ENCODE measurements around the gene CLRN3.

The CLRN3 gene

GRCh38 chr10:127920306-127921074 lies 27.7 kb upstream of the CLRN3 start:
- no peak for DNase-seq
- in situ Hi-C loops (cut with MboI; ENCODE audit: low pct_unique_long_range_greater_than_20kb, low sequenced_read_pairs), result loop anchor here (25.0 kb wide), 1 partner anchor 92 kb away; no protein-coding TSS in a partner anchor

- in situ Hi-C loops (cut with MboI; ENCODE audit: low pct_unique_long_range_greater_than_20kb, low sequenced_read_pairs), result loop anchor here (25.0 kb wide), 1 partner anchor 93 kb away; no protein-coding TSS in a partner anchor
- DNase-seq, result peak; percentile 3
Observed at GRCh38 chr10:127919418-127920271, 26.9 kb upstream of the CLRN3 start.

DNA sequence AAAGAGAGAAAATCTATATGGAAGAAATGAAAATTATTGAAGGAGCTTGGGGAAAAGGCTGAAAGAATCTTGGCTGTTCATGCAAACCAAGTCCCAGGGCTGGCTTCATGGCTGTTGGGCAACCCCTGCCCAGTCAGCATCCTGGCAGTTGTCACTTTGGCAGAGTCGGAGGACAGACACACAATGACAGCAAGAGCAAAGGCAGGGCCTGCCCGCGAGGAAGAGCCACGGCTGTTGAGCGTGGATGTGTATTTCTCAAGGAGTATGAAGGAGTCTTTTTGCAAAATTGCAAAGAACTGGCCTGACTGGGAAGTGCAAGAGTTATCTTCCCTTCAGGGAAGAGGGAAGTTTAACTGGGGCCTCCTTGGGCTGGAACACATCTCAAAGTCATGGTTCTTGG lies 25.8 kb upstream of the CLRN3 start:
- DNase-seq, result no peak

DNA sequence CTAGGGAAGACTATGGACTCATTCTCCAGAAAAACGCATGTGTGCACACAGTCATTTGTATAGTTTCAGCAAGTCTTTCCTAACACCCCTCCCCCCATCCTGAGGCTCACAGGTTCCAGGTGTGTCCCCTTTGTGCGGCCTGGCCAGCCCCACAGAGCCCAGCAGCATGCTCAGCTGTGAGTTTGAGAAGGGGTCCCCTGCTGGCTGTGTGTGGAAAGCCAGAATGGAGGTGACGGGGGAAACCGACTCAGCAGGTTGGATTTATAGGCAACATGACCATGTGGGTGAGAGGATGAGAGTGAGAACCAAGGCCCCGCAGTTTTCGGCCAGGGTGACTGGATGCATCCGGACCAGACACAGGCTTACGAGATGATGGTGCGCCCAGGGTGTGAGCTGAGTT lies 24.1 kb upstream of the CLRN3 start:
- DNase-seq, result no peak
- in situ Hi-C loops (cut with MboI; ENCODE audit: low pct_unique_long_range_greater_than_20kb, low sequenced_read_pairs), result loop anchor here (25.0 kb wide), 1 partner anchor 95 kb away; no protein-coding TSS in a partner anchor

More for the DNA sequence above, 25.8 kb upstream of the CLRN3 start:
- in situ Hi-C loops (cut with MboI; ENCODE audit: low pct_unique_long_range_greater_than_20kb, low sequenced_read_pairs), result loop anchor here (25.0 kb wide), 1 partner anchor 94 kb away; no protein-coding TSS in a partner anchor

GRCh38 chr10:127915324-127915723 lies 22.6 kb upstream of the CLRN3 start:
- in situ Hi-C loops (cut with MboI; ENCODE audit: low pct_unique_long_range_greater_than_20kb, low sequenced_read_pairs), result loop anchor here (25.0 kb wide), 1 partner anchor 97 kb away; no protein-coding TSS in a partner anchor
- no peak for DNase-seq

GRCh38 chr10:127913368-127913759 lies 20.6 kb upstream of the CLRN3 start:
- in situ Hi-C loops (cut with MboI; ENCODE audit: low pct_unique_long_range_greater_than_20kb, low sequenced_read_pairs), result loop anchor here (25.0 kb wide), 1 partner anchor 99 kb away; no protein-coding TSS in a partner anchor
- no peak for DNase-seq

- no peak for DNase-seq
- in situ Hi-C loops (cut with MboI; ENCODE audit: low pct_unique_long_range_greater_than_20kb, low sequenced_read_pairs), result loop anchor here (25.0 kb wide), 1 partner anchor 100 kb away; no protein-coding TSS in a partner anchor
Observed at GRCh38 chr10:127912607-127913367, 20.0 kb upstream of the CLRN3 start.

DNA sequence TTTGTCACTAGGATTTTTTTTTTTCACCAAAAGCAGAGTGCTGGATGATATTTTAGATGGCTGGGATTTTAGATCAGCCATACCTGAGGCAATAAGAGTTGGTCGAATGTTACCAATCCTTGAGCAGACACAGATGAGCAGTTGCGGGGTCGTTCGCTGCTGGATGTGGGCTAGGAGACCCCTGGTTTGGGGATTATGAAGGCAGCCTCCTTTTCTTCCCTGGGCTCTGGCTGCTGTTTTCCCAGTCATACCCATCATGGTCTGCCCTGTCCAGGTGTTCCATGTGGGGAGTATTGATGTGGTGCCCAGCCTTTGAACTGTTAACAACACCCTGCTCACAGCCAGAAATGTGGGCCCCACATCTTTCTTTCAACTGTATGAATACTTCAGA lies 19.1 kb upstream of the CLRN3 start:
- DNase-seq, result no peak
- in situ Hi-C loops (cut with MboI; ENCODE audit: low pct_unique_long_range_greater_than_20kb, low sequenced_read_pairs), result loop anchor here (25.0 kb wide), 1 partner anchor 100 kb away; no protein-coding TSS in a partner anchor

GRCh38 chr10:127911218-127911866 lies 18.6 kb upstream of the CLRN3 start:
- in situ Hi-C loops (cut with MboI; ENCODE audit: low pct_unique_long_range_greater_than_20kb, low sequenced_read_pairs), result loop anchor here (25.0 kb wide), 1 partner anchor 101 kb away; no protein-coding TSS in a partner anchor

DNA sequence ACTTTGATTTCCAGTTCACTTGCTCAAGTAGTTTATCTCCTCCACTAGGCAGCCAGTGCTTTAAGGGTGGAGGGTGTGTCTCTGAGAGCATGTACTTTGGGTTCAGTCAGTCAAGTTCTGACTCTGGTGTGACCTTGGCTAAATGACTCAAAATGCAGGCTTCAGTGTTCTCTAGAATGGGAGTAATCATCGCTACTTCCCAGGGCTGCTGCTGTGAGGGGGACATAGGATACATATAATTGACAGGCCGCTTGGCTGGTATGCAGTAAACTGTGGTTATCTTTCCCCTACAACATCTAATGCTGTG lies 17.7 kb upstream of the CLRN3 start:
- DNase-seq, result no peak
- in situ Hi-C loops (cut with MboI; ENCODE audit: low pct_unique_long_range_greater_than_20kb, low sequenced_read_pairs), result loop anchor here (25.0 kb wide), 1 partner anchor 102 kb away; no protein-coding TSS in a partner anchor

More at GRCh38 chr10:127911218-127911866, 18.6 kb upstream of the CLRN3 start:
- DNase-seq, result no peak

DNA sequence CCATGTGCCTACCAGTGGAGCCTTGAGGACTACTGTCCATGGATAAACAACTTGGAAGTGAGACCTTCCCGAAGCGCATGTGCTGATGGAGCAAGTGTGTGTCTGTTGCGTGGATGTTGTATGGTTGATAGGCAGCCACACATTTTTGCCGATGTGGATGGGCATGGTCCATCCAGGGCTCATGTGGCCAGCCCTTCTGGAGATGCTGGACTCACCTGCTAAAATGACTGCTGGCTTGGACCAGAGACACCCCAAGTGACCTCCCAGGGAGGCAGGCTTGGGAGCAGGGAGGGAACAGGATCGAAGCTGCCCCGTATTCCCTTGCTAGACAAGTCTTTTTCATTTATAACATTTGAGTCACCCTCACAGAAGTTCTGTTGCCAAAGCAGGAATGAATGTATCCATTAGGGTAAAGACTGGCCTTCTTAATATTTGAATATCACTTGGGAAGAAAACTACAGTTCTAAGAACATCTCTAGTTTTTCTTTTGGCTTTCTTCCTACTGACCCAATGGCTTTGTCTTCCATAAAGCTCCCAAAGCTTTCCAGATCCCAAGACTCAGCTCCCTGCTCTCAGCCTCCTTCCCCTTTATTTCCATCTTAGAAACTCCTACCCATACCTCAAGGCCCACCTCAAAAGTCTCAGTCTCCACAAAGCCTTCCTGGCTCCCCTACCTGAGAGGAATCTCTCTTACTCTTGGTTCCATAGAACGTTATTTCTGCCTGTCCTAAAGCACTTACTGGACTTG lies 17.1 kb upstream of the CLRN3 start:
- in situ Hi-C loops (cut with MboI; ENCODE audit: low pct_unique_long_range_greater_than_20kb, low sequenced_read_pairs), result loop anchor here (25.0 kb wide), 1 partner anchor 102 kb away; no protein-coding TSS in a partner anchor
- DNase-seq, result no peak

- DNase-seq, result no peak
- in situ Hi-C loops (cut with MboI; ENCODE audit: low pct_unique_long_range_greater_than_20kb, low sequenced_read_pairs), result loop anchor here (25.0 kb wide), 1 partner anchor 103 kb away; no protein-coding TSS in a partner anchor
Observed at GRCh38 chr10:127908959-127909267, 16.2 kb upstream of the CLRN3 start.

GRCh38 chr10:127908106-127908958 lies 15.6 kb upstream of the CLRN3 start:
- in situ Hi-C loops (cut with MboI; ENCODE audit: low pct_unique_long_range_greater_than_20kb, low sequenced_read_pairs), result loop anchor here (25.0 kb wide), 1 partner anchor 104 kb away; no protein-coding TSS in a partner anchor

GRCh38 chr10:127907411-127908105 lies 14.8 kb upstream of the CLRN3 start:
- DNase-seq, result no peak
- in situ Hi-C loops (cut with MboI; ENCODE audit: low pct_unique_long_range_greater_than_20kb, low sequenced_read_pairs), result loop anchor here (25.0 kb wide), 1 partner anchor 105 kb away; no protein-coding TSS in a partner anchor

More at GRCh38 chr10:127908106-127908958, 15.6 kb upstream of the CLRN3 start:
- DNase-seq, result no peak

DNA sequence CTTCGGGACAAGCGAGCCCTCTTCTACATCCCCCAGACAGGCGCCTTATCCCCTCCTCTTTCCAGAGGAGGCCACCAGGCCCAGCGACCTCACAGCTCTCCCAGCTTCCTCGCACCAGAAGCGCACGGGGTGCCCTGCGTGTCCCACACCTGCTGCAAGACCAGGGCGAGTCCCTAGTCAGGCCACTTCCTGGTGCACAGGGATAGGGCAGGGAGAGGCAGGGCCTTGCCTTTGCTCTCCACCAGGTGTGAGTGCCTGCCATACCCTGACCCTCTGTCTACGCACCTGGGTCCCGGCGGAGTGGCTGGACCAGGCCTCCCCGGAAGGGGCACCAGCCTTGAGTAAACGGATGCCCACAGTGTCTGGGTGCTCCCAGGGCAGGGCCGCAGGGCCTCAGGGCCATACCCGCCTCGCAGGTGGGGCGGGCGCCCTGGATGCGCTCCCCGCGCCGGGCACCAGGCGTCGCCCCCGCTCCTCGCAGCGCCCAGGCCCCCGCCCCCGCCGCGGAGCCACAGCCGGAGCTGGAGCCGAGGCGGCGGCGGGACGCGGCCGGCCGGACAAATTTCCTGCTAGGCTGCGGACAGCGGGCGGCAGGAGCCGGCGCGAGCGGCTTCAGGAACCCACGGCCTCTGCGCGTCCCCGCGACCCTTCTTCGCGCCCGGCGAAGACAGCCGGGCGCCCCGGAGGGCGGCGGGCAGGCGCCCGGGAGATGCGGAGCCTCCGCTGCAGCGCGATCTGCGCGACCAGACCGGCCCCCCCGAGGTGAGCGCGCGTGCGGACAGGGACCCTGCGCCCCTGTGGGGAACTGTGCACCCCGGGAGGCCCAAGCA lies 14.0 kb upstream of the CLRN3 start, which contains the start of gene PTPRE:
TSS of gene PTPRE (plus strand) at position 556 of the 830 bp plus-strand sequence. CDS start 133,779 bp downstream, outside the sequence.
- DNase-seq, result peak; percentile 38
- in situ Hi-C loops (cut with MboI; ENCODE audit: low pct_unique_long_range_greater_than_20kb, low sequenced_read_pairs), result loop anchor here (25.0 kb wide), 1 partner anchor 106 kb away; no protein-coding TSS in a partner anchor
